Astrocyte (in vitro differentiated cells and primary cell): ENCODE results near the gene PCDHA1. TPM values are rescaled to one million over a fixed set of nuclear protein-coding genes. Genes with fewer than 3 reads are reported as not detected.
"Not testable (repeated sequence)": the region's sequence is repeated elsewhere in the genome, so short reads cannot be mapped to it uniquely, and the experiment has no call there.

ENCODE experiments used
- DNase-seq: peaks from one replicate; pipeline ENCODE4 v3.0.0-alpha.2; 2010; ENCODE audit warnings: low read depth
- FAIRE-seq: peaks from 2 replicates; lab custom pipeline; 2011; peaks lifted over from hg19 to GRCh38; lab: Jason Lieb, UNC
- H2AFZ ChIP-seq: 2 replicates; pipeline ENCODE4 v1.6.0; 2012; ENCODE audit warnings: low read depth, low read length, inconsistent platforms
- H3K27ac ChIP-seq: 2 replicates; pipeline ENCODE4 v1.5.1; 2011; ENCODE audit warnings: low read depth, low read length, inconsistent platforms
- H3K27me3 ChIP-seq: 2 replicates; pipeline ENCODE4 v1.6.0; 2011; ENCODE audit warnings: low read length, inconsistent platforms; ENCODE audit not compliant: insufficient read depth
- H3K36me3 ChIP-seq: 2 replicates; pipeline ENCODE4 v1.5.1; 2011; ENCODE audit warnings: low read length, inconsistent platforms; ENCODE audit not compliant: insufficient read depth
- H3K4me1 ChIP-seq: 2 replicates; pipeline ENCODE4 v1.5.1; 2011; ENCODE audit warnings: low read length, inconsistent platforms; ENCODE audit not compliant: insufficient read depth
- H3K4me2 ChIP-seq: 2 replicates; pipeline ENCODE4 v1.6.0; 2012; ENCODE audit warnings: low read length, inconsistent platforms
- H3K4me3 ChIP-seq: 2 replicates; pipeline ENCODE4 v1.5.1; 2011; ENCODE audit warnings: low read depth, mild to moderate bottlenecking, low read length, inconsistent platforms; ENCODE audit not compliant: insufficient read depth
- H3K79me2 ChIP-seq: 2 replicates; pipeline ENCODE4 v1.6.0; 2012; ENCODE audit warnings: mild to moderate bottlenecking, low read length, inconsistent platforms; ENCODE audit not compliant: insufficient read depth
- H3K9ac ChIP-seq: 2 replicates; pipeline ENCODE4 v1.6.0; 2012; ENCODE audit warnings: mild to moderate bottlenecking, low read length, inconsistent platforms
- H3K9me3 ChIP-seq: 2 replicates; pipeline ENCODE4 v1.5.1; 2012; ENCODE audit warnings: low read depth, mild to moderate bottlenecking, low read length, inconsistent platforms; ENCODE audit not compliant: insufficient read depth
- H4K20me1 ChIP-seq: 2 replicates; pipeline ENCODE4 v1.6.0; 2012; ENCODE audit warnings: low read length, inconsistent platforms; ENCODE audit not compliant: insufficient read depth
- H3K27ac Mint-ChIP-seq: one replicate; pipeline ENCODE4 v1.8.0; 2021; ENCODE audit warnings: mild to moderate bottlenecking, mixed read lengths; ENCODE audit not compliant: unreplicated experiment
- H3K27me3 Mint-ChIP-seq: one replicate; pipeline ENCODE4 v1.8.0; 2021; ENCODE audit warnings: low read depth, mixed read lengths; ENCODE audit not compliant: unreplicated experiment
- H3K36me3 Mint-ChIP-seq: one replicate; pipeline ENCODE4 v1.8.0; 2021; ENCODE audit warnings: low read depth, mixed read lengths; ENCODE audit not compliant: unreplicated experiment
- H3K4me1 Mint-ChIP-seq: one replicate; pipeline ENCODE4 v1.8.0; 2021; ENCODE audit warnings: low read depth, mixed read lengths; ENCODE audit not compliant: unreplicated experiment
- H3K4me3 Mint-ChIP-seq: one replicate; pipeline ENCODE4 v1.8.0; 2021; ENCODE audit warnings: mild to moderate bottlenecking, moderate library complexity, mixed read lengths; ENCODE audit not compliant: unreplicated experiment
- H3K9me3 Mint-ChIP-seq: one replicate; pipeline ENCODE4 v1.8.0; 2021; ENCODE audit warnings: mild to moderate bottlenecking, mixed read lengths; ENCODE audit not compliant: unreplicated experiment
- EZH2 ChIP-seq: IDR thresholded peaks from 2 replicates; pipeline ENCODE4 v1.6.1; 2012; ENCODE audit warnings: mild to moderate bottlenecking, low read length, inconsistent platforms; ENCODE audit not compliant: insufficient read depth
- total RNA-seq: library from RNA; stranded (reverse); gene quantifications from 2 replicates; pipeline ENCODE4 v1.2.1, GENCODE V29; 2021
- TF ChIP-seq, protein P1 (sequence below): IDR thresholded peaks from 2 replicates; pipeline ENCODE4 v1.5.1; 2011; ENCODE audit warnings: low read depth, mild to moderate bottlenecking, inconsistent platforms, low read length, moderate library complexity; ENCODE audit not compliant: insufficient read depth

Gene PCDHA1
- total RNA-seq, 1 donor from 2014 or later = not detected

DNA sequence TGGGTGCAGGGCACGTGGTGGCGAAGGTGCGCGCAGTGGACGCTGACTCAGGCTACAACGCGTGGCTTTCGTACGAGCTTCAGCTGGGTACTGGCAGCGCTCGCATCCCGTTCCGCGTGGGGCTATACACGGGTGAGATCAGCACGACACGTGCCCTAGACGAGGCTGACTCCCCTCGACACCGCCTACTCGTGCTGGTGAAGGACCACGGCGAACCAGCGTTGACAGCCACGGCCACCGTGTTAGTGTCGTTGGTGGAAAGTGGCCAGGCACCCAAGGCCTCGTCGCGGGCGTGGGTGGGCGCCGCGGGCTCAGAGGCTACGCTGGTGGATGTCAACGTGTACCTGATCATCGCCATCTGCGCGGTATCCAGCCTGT, 10.8 kb downstream of the PCDHA1 start:
- FAIRE-seq = no peak

DNA sequence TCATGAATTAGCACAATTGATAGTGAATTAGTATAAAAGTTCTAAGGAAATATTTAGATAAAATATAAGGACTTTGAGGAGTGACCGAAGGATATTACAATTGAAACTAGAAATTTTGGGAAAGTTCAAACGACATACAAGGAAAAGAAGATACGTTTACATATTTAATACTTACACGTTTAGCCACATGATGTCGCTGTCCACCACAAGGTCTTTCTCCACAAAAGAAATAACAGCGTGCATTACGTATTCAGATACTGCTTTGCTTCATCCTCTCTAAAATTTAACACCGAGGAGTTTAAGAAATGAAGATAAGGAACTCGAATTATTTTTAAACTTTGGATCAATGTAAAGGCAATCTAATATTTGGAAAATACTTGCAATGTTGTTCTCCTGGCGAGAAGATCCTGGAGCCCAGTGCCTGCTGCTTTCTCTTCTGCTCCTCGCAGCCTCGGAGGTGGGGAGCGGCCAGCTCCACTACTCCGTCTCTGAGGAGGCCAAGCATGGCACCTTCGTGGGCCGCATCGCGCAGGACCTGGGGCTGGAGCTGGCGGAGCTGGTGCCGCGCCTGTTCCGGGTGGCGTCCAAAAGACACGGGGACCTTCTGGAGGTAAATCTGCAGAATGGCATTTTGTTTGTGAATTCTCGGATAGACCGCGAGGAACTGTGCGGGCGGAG, 15.0 kb downstream of the PCDHA1 start, which contains the start of gene PCDHA3:
Gene PCDHA3, plus strand, starts transcription at position 242 of the 678 bp plus-strand sequence.
- TF ChIP-seq, protein P1, sequence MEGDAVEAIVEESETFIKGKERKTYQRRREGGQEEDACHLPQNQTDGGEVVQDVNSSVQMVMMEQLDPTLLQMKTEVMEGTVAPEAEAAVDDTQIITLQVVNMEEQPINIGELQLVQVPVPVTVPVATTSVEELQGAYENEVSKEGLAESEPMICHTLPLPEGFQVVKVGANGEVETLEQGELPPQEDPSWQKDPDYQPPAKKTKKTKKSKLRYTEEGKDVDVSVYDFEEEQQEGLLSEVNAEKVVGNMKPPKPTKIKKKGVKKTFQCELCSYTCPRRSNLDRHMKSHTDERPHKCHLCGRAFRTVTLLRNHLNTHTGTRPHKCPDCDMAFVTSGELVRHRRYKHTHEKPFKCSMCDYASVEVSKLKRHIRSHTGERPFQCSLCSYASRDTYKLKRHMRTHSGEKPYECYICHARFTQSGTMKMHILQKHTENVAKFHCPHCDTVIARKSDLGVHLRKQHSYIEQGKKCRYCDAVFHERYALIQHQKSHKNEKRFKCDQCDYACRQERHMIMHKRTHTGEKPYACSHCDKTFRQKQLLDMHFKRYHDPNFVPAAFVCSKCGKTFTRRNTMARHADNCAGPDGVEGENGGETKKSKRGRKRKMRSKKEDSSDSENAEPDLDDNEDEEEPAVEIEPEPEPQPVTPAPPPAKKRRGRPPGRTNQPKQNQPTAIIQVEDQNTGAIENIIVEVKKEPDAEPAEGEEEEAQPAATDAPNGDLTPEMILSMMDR = no peak
- TF ChIP-seq EZH2 = no peak
- peak; percentile 6 for DNase-seq
- H3K4me3 Mint-ChIP-seq = peak within 1 kb of the TSS; percentile 8
- Histone ChIP-seq H2AFZ (no peak within 1 kb of the TSS), H3K27me3 (no peaks in the 10 kb centered on the region), H3K4me3 (no peak within 1 kb of the TSS), H3K27ac (no peak within 1 kb of the TSS), H3K79me2 (no peaks in the 10 kb centered on the region), H3K36me3 (no peaks in the 10 kb centered on the region), H3K9me3 (peaks cover 16% of the 10 kb centered on the region), H4K20me1 (no peaks in the 10 kb centered on the region), H3K4me2 (peak within 1 kb of the TSS; percentile 25), H3K9ac (no peak within 1 kb of the TSS), H3K4me1 (no peaks in the 10 kb centered on the region)
- H3K27me3 Mint-ChIP-seq = no peaks in the 10 kb centered on the region
- H3K36me3 Mint-ChIP-seq = peaks cover 24% of the 10 kb centered on the region
- no peak within 1 kb of the TSS for H3K27ac Mint-ChIP-seq
- peak; percentile 17 for FAIRE-seq
- peaks cover 16% of the 10 kb centered on the region for H3K9me3 Mint-ChIP-seq
- H3K4me1 Mint-ChIP-seq = no peaks in the 10 kb centered on the region

More for the DNA sequence above, 10.8 kb downstream of the PCDHA1 start:
- no peaks in the 10 kb centered on the region for H3K27me3 ChIP-seq
- H3K4me3 ChIP-seq = no peak overlapping the region
- no peak overlapping the region for H3K27ac ChIP-seq
- H3K4me3 Mint-ChIP-seq = no peak overlapping the region
- H3K9me3 Mint-ChIP-seq = peaks cover 18% of the 10 kb centered on the region
- no peaks in the 10 kb centered on the region for H4K20me1 ChIP-seq
- no peak overlapping the region for H3K4me2 ChIP-seq
- DNase-seq = no peak
- H3K27me3 Mint-ChIP-seq = no peaks in the 10 kb centered on the region
- no peaks in the 10 kb centered on the region for H3K79me2 ChIP-seq
- peaks cover 10% of the 10 kb centered on the region for H3K9me3 ChIP-seq
- no peaks in the 10 kb centered on the region for H3K4me1 ChIP-seq
- no peak overlapping the region for H3K27ac Mint-ChIP-seq
- H3K9ac ChIP-seq = no peak overlapping the region
- H3K4me1 Mint-ChIP-seq = no peaks in the 10 kb centered on the region
- no peak overlapping the region for H2AFZ ChIP-seq
- TF ChIP-seq, protein P1 = no peak
- TF ChIP-seq EZH2 = no peak
- peaks cover 18% of the 10 kb centered on the region for H3K36me3 Mint-ChIP-seq
- no peaks in the 10 kb centered on the region for H3K36me3 ChIP-seq

DNA sequence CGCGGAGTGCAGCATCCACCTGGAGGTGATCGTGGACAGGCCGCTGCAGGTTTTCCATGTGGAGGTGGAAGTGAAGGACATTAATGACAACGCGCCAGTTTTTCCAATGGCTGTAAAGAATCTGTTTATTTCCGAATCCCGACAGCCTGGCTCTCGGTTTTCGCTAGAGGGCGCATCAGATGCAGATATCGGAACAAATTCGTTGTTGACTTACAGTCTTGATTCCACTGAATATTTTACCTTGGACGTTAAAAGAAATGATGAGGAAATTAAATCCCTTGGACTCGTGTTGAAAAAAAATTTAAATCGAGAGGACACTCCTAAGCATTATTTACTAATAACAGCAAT, 15.5 kb downstream of the PCDHA1 start:
- Mint-ChIP-seq H3K27ac (no peak overlapping the region), H3K9me3 (peaks cover 12% of the 10 kb centered on the region), H3K4me3 (no peak overlapping the region), H3K36me3 (peaks cover 24% of the 10 kb centered on the region), H3K27me3 (no peaks in the 10 kb centered on the region), H3K4me1 (no peaks in the 10 kb centered on the region)
- TF ChIP-seq, protein P1 = no peak
- no peak for TF ChIP-seq EZH2
- Histone ChIP-seq H3K9ac (no peak overlapping the region), H3K4me1 (no peaks in the 10 kb centered on the region), H3K36me3 (no peaks in the 10 kb centered on the region), H3K4me3 (no peak overlapping the region), H2AFZ (no peak overlapping the region), H4K20me1 (no peaks in the 10 kb centered on the region), H3K27ac (no peak overlapping the region), H3K27me3 (no peaks in the 10 kb centered on the region), H3K79me2 (no peaks in the 10 kb centered on the region), H3K4me2 (peak overlapping the region; percentile 25), H3K9me3 (peaks cover 15% of the 10 kb centered on the region)
- FAIRE-seq = no peak
- no peak for DNase-seq

DNA sequence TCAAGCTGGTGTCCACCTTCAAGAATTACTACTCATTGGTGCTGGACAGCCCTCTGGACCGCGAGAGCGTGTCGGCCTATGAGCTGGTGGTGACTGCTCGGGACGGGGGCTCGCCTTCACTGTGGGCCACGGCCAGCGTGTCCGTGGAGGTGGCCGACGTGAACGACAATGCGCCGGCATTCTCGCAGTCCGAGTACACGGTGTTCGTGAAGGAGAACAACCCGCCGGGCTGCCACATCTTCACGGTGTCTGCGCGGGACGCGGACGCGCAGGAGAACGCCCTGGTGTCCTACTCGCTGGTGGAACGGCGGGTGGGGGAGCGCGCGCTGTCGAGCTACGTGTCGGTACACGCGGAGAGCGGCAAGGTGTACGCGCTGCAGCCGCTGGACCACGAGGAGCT, 16.4 kb downstream of the PCDHA1 start:
- H3K36me3 ChIP-seq, H3K4me2 ChIP-seq, H2AFZ ChIP-seq, H3K4me3 Mint-ChIP-seq, H3K4me1 ChIP-seq, H3K27me3 ChIP-seq, H3K9me3 ChIP-seq, DNase-seq, H3K4me3 ChIP-seq, H3K79me2 ChIP-seq, H3K27ac ChIP-seq, H3K9ac ChIP-seq, H3K27ac Mint-ChIP-seq, H3K4me1 Mint-ChIP-seq, H4K20me1 ChIP-seq, H3K27me3 Mint-ChIP-seq, FAIRE-seq: not testable (repeated sequence)
- H3K36me3 Mint-ChIP-seq = peaks cover 23% of the 10 kb centered on the region
- peaks cover 11% of the 10 kb centered on the region for H3K9me3 Mint-ChIP-seq
